Astrocyte (in vitro differentiated cells and primary cell): ENCODE results near the gene CNOT6L. TPM values are rescaled to one million over a fixed set of nuclear protein-coding genes. Genes with fewer than 3 reads are reported as not detected.

Experiments used
- DNase-seq: peaks from one replicate; pipeline ENCODE4 v3.0.0-alpha.2; 2010; ENCODE audit warnings: low read depth
- FAIRE-seq: peaks from 2 replicates; lab custom pipeline; 2011; peaks lifted over from hg19 to GRCh38; lab: Jason Lieb, UNC
- H2AFZ ChIP-seq: 2 replicates; pipeline ENCODE4 v1.6.0; 2012; ENCODE audit warnings: low read depth, low read length, inconsistent platforms
- H3K27ac ChIP-seq: 2 replicates; pipeline ENCODE4 v1.5.1; 2011; ENCODE audit warnings: low read depth, low read length, inconsistent platforms
- H3K27me3 ChIP-seq: 2 replicates; pipeline ENCODE4 v1.6.0; 2011; ENCODE audit warnings: low read length, inconsistent platforms; ENCODE audit not compliant: insufficient read depth
- H3K36me3 ChIP-seq: 2 replicates; pipeline ENCODE4 v1.5.1; 2011; ENCODE audit warnings: low read length, inconsistent platforms; ENCODE audit not compliant: insufficient read depth
- H3K4me1 ChIP-seq: 2 replicates; pipeline ENCODE4 v1.5.1; 2011; ENCODE audit warnings: low read length, inconsistent platforms; ENCODE audit not compliant: insufficient read depth
- H3K4me2 ChIP-seq: 2 replicates; pipeline ENCODE4 v1.6.0; 2012; ENCODE audit warnings: low read length, inconsistent platforms
- H3K4me3 ChIP-seq: 2 replicates; pipeline ENCODE4 v1.5.1; 2011; ENCODE audit warnings: low read depth, mild to moderate bottlenecking, low read length, inconsistent platforms; ENCODE audit not compliant: insufficient read depth
- H3K79me2 ChIP-seq: 2 replicates; pipeline ENCODE4 v1.6.0; 2012; ENCODE audit warnings: mild to moderate bottlenecking, low read length, inconsistent platforms; ENCODE audit not compliant: insufficient read depth
- H3K9ac ChIP-seq: 2 replicates; pipeline ENCODE4 v1.6.0; 2012; ENCODE audit warnings: mild to moderate bottlenecking, low read length, inconsistent platforms
- H3K9me3 ChIP-seq: 2 replicates; pipeline ENCODE4 v1.5.1; 2012; ENCODE audit warnings: low read depth, mild to moderate bottlenecking, low read length, inconsistent platforms; ENCODE audit not compliant: insufficient read depth
- H4K20me1 ChIP-seq: 2 replicates; pipeline ENCODE4 v1.6.0; 2012; ENCODE audit warnings: low read length, inconsistent platforms; ENCODE audit not compliant: insufficient read depth
- H3K27ac Mint-ChIP-seq: one replicate; pipeline ENCODE4 v1.8.0; 2021; ENCODE audit warnings: mild to moderate bottlenecking, mixed read lengths; ENCODE audit not compliant: unreplicated experiment
- H3K27me3 Mint-ChIP-seq: one replicate; pipeline ENCODE4 v1.8.0; 2021; ENCODE audit warnings: low read depth, mixed read lengths; ENCODE audit not compliant: unreplicated experiment
- H3K36me3 Mint-ChIP-seq: one replicate; pipeline ENCODE4 v1.8.0; 2021; ENCODE audit warnings: low read depth, mixed read lengths; ENCODE audit not compliant: unreplicated experiment
- H3K4me1 Mint-ChIP-seq: one replicate; pipeline ENCODE4 v1.8.0; 2021; ENCODE audit warnings: low read depth, mixed read lengths; ENCODE audit not compliant: unreplicated experiment
- H3K4me3 Mint-ChIP-seq: one replicate; pipeline ENCODE4 v1.8.0; 2021; ENCODE audit warnings: mild to moderate bottlenecking, moderate library complexity, mixed read lengths; ENCODE audit not compliant: unreplicated experiment
- H3K9me3 Mint-ChIP-seq: one replicate; pipeline ENCODE4 v1.8.0; 2021; ENCODE audit warnings: mild to moderate bottlenecking, mixed read lengths; ENCODE audit not compliant: unreplicated experiment
- CTCF ChIP-seq: IDR thresholded peaks from 2 replicates; pipeline ENCODE4 v1.5.1; 2011; ENCODE audit warnings: low read depth, mild to moderate bottlenecking, inconsistent platforms, low read length, moderate library complexity; ENCODE audit not compliant: insufficient read depth
- EZH2 ChIP-seq: IDR thresholded peaks from 2 replicates; pipeline ENCODE4 v1.6.1; 2012; ENCODE audit warnings: mild to moderate bottlenecking, low read length, inconsistent platforms; ENCODE audit not compliant: insufficient read depth
- total RNA-seq: library from RNA; stranded (reverse); gene quantifications from 2 replicates; pipeline ENCODE4 v1.2.1, GENCODE V29; 2021

Gene CNOT6L
- total RNA-seq, 1 donor from 2014 or later = 34.0 TPM

GRCh38 chr4:77762531-77762930 is 56.6 kb downstream of the CNOT6L start:
- Histone ChIP-seq H3K79me2 (no peaks in the 10 kb centered on the region), H3K36me3 (no peaks in the 10 kb centered on the region), H3K4me3 (no peak overlapping the region), H3K27ac (no peak overlapping the region), H3K4me2 (no peak overlapping the region), H3K27me3 (no peaks in the 10 kb centered on the region), H3K9me3 (no peaks in the 10 kb centered on the region), H4K20me1 (no peaks in the 10 kb centered on the region), H2AFZ (no peak overlapping the region), H3K4me1 (no peaks in the 10 kb centered on the region), H3K9ac (no peak overlapping the region)
- Mint-ChIP-seq H3K9me3 (peaks cover 7% of the 10 kb centered on the region), H3K4me3 (no peak overlapping the region), H3K36me3 (peaks cover 28% of the 10 kb centered on the region), H3K27me3 (no peaks in the 10 kb centered on the region), H3K4me1 (no peaks in the 10 kb centered on the region), H3K27ac (no peak overlapping the region)
- TF ChIP-seq CTCF (no peak), EZH2 (no peak)
- no peak for FAIRE-seq
- DNase-seq = no peak

GRCh38 chr4:77761595-77761994 is 57.6 kb downstream of the CNOT6L start:
- Histone ChIP-seq H3K9me3 (no peaks in the 10 kb centered on the region), H3K27me3 (no peaks in the 10 kb centered on the region), H3K27ac (no peak overlapping the region), H3K9ac (no peak overlapping the region), H3K79me2 (no peaks in the 10 kb centered on the region), H3K4me2 (no peak overlapping the region), H3K4me3 (no peak overlapping the region), H3K4me1 (no peaks in the 10 kb centered on the region), H4K20me1 (no peaks in the 10 kb centered on the region), H3K36me3 (no peaks in the 10 kb centered on the region), H2AFZ (no peak overlapping the region)
- no peak for DNase-seq
- H3K4me3 Mint-ChIP-seq = no peak overlapping the region
- FAIRE-seq = no peak
- no peak overlapping the region for H3K27ac Mint-ChIP-seq
- peaks cover 7% of the 10 kb centered on the region for H3K9me3 Mint-ChIP-seq
- no peaks in the 10 kb centered on the region for H3K4me1 Mint-ChIP-seq
- H3K27me3 Mint-ChIP-seq = no peaks in the 10 kb centered on the region
- TF ChIP-seq CTCF (no peak), EZH2 (no peak)
- H3K36me3 Mint-ChIP-seq = peaks cover 28% of the 10 kb centered on the region

GRCh38 chr4:77758804-77759203 is 60.4 kb downstream of the CNOT6L start:
- peaks cover 25% of the 10 kb centered on the region for H3K36me3 Mint-ChIP-seq
- H3K4me1 ChIP-seq = no peaks in the 10 kb centered on the region
- H3K27me3 Mint-ChIP-seq = no peaks in the 10 kb centered on the region
- peaks cover 7% of the 10 kb centered on the region for H3K9me3 Mint-ChIP-seq
- no peaks in the 10 kb centered on the region for H4K20me1 ChIP-seq
- no peaks in the 10 kb centered on the region for H3K9me3 ChIP-seq
- H3K4me2 ChIP-seq = no peak overlapping the region
- H3K4me3 Mint-ChIP-seq = no peak overlapping the region
- H2AFZ ChIP-seq = no peak overlapping the region
- TF ChIP-seq CTCF (no peak), EZH2 (no peak)
- H3K4me3 ChIP-seq = no peak overlapping the region
- H3K27ac Mint-ChIP-seq = no peak overlapping the region
- no peaks in the 10 kb centered on the region for H3K4me1 Mint-ChIP-seq
- no peak overlapping the region for H3K9ac ChIP-seq
- no peaks in the 10 kb centered on the region for H3K27me3 ChIP-seq
- FAIRE-seq (no peak), DNase-seq (no peak)
- H3K79me2 ChIP-seq = no peaks in the 10 kb centered on the region
- no peaks in the 10 kb centered on the region for H3K36me3 ChIP-seq
- no peak overlapping the region for H3K27ac ChIP-seq
